Progenitor cell of endocrine pancreas (in vitro differentiated cells): ENCODE measurements around the gene PLGRKT. TPM values are rescaled to one million over a fixed set of nuclear protein-coding genes. Genes with fewer than 3 reads are reported as not detected.
"Not testable (repeated sequence)": the region's sequence is repeated elsewhere in the genome, so short reads cannot be mapped to it uniquely, and the experiment has no call there.

ENCODE experiments used
- DNase-seq: peaks from one replicate; pipeline ENCODE4 v3.0.0; 2021; ENCODE audit warnings: low spot score; ENCODE audit not compliant: unreplicated experiment
- H3K27ac Mint-ChIP-seq: 2 replicates; pipeline ENCODE4 v1.8.0; 2021; ENCODE audit warnings: mild to moderate bottlenecking, moderate library complexity, mixed read lengths
- H3K27me3 Mint-ChIP-seq: 2 replicates; pipeline ENCODE4 v1.8.0; 2021; ENCODE audit warnings: mixed read lengths
- H3K36me3 Mint-ChIP-seq: 2 replicates; pipeline ENCODE4 v1.8.0; 2022; ENCODE audit warnings: mixed read lengths; ENCODE audit not compliant: insufficient read depth
- H3K4me1 Mint-ChIP-seq: 2 replicates; pipeline ENCODE4 v1.8.0; 2021; ENCODE audit warnings: low read depth, mixed read lengths
- H3K4me3 Mint-ChIP-seq: 2 replicates; pipeline ENCODE4 v1.8.0; 2021; ENCODE audit warnings: low read depth, mild to moderate bottlenecking, moderate library complexity, mixed read lengths
- H3K9me3 Mint-ChIP-seq: 2 replicates; pipeline ENCODE4 v1.8.0; 2021; ENCODE audit warnings: low read depth, mixed read lengths
- CTCF ChIP-seq: fragments of 200-600 bp; sonication (generic); IDR thresholded peaks from one replicate; pipeline ENCODE4 v1.5.0; 2021; ENCODE audit warnings: antibody characterized with exemption, mild to moderate bottlenecking; ENCODE audit not compliant: unreplicated experiment
- total RNA-seq: library from RNA; stranded (reverse); gene quantifications from 2 replicates; pipeline ENCODE4 v1.2.1, GENCODE V29; 2021

Gene PLGRKT
- total RNA-seq, 1 donor from 2014 or later, result 18.9 TPM

DNA sequence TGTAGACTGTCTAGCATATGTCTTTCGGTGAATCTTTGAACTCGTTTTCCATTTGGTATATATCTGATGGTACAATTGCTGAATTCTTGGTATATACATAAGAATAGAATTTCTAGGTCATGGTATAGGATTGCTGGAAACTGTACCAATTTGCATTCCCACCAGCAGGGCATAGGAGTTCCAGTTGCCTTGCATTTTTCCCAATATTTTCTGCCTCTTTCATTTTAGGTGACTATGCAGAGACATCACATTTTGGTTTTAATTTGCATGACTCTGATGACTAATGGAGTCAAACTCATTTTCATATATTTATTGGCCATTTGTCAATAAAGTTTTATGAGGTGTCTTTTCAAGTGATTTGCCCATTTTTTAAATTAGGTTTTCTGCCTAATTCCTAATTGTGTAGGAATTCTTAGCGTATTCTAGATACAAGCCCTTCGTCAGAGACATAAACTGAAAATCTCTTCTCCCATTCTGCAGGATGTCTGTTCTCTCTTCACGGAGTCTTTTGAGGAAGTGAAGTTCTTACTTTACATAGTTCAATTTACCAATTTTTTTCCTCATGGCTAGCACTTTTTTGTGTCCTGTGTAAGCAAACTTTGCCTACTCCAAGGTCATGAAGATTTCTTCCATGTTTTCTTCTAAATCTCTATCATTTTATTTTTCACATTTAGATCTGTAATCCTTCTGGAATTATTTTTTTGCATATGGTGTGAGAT is 43.8 kb upstream of the PLGRKT start:
- peaks cover 14% of the 10 kb centered on the region for H3K9me3 Mint-ChIP-seq
- no peak for DNase-seq
- H3K4me1 Mint-ChIP-seq, result peaks cover 8% of the 10 kb centered on the region
- no peak overlapping the region for H3K4me3 Mint-ChIP-seq
- no peaks in the 10 kb centered on the region for H3K27me3 Mint-ChIP-seq
- H3K36me3 Mint-ChIP-seq, result no peaks in the 10 kb centered on the region
- TF ChIP-seq CTCF, result peak; percentile 16
- H3K27ac Mint-ChIP-seq, result no peak overlapping the region

DNA sequence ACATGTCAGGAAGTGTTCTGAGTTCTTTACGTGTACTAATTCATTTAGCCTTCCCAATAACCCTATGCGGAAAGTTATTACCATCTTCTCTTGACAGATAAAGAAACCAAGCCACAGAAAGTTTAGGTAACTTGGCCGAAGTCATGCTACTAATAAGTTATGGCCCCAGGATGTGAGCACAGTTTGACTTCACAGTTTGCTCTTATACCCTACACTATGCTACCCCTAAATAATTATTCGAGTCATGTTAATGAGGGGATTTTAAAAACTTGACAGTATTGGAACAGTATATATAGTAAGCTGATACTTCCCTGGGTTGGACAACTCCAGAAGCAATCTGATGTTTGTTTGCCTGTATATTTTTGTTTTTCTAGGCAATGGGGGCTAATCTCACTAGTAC is 43.2 kb upstream of the PLGRKT start:
- no peaks in the 10 kb centered on the region for H3K27me3 Mint-ChIP-seq
- H3K4me1 Mint-ChIP-seq, result peaks cover 8% of the 10 kb centered on the region
- H3K36me3 Mint-ChIP-seq, result no peaks in the 10 kb centered on the region
- H3K27ac Mint-ChIP-seq, result no peak overlapping the region
- peaks cover 14% of the 10 kb centered on the region for H3K9me3 Mint-ChIP-seq
- no peak overlapping the region for H3K4me3 Mint-ChIP-seq
- TF ChIP-seq CTCF, result no peak
- no peak for DNase-seq

- H3K9me3 Mint-ChIP-seq, result peaks cover 14% of the 10 kb centered on the region
- no peak overlapping the region for H3K4me3 Mint-ChIP-seq
- H3K36me3 Mint-ChIP-seq, result no peaks in the 10 kb centered on the region
- no peak overlapping the region for H3K27ac Mint-ChIP-seq
- no peaks in the 10 kb centered on the region for H3K27me3 Mint-ChIP-seq
- no peak for TF ChIP-seq CTCF
- H3K4me1 Mint-ChIP-seq, result peaks cover under 1% of the 10 kb centered on the region
- no peak for DNase-seq
These were observed 42.4 kb upstream of the PLGRKT start for GRCh38 chr9:5479994-5480694.

GRCh38 chr9:5478206-5478605 is 40.5 kb upstream of the PLGRKT start:
- H3K4me3 Mint-ChIP-seq, result no peak overlapping the region
- no peaks in the 10 kb centered on the region for H3K27me3 Mint-ChIP-seq
- DNase-seq, result no peak
- no peak for TF ChIP-seq CTCF
- H3K4me1 Mint-ChIP-seq, result no peaks in the 10 kb centered on the region
- no peak overlapping the region for H3K27ac Mint-ChIP-seq
- peaks cover 22% of the 10 kb centered on the region for H3K9me3 Mint-ChIP-seq
- H3K36me3 Mint-ChIP-seq, result no peaks in the 10 kb centered on the region

GRCh38 chr9:5475611-5476010 is 37.9 kb upstream of the PLGRKT start:
- peaks cover 22% of the 10 kb centered on the region for H3K9me3 Mint-ChIP-seq
- DNase-seq, H3K36me3 Mint-ChIP-seq, H3K4me1 Mint-ChIP-seq, H3K27ac Mint-ChIP-seq, H3K4me3 Mint-ChIP-seq, H3K27me3 Mint-ChIP-seq: not testable (repeated sequence)

DNA sequence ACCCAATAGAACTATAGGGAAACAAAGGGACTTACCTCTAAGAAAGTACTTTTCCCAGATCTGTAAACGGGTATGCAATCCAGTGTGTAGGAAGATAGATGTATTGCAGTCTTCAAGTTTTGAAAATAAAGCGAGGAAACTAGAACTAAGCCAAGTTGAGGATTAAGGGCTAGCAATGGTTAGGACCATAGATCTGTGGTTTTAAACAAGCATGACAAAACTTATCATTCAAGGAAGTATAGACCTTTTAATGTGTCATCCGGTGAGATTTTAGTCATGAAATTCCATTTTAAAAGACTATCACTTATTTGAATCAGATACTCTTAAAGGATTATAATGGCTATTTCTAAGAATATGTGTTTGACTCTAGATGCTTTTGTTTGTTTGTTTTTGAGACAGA is 33.1 kb upstream of the PLGRKT start:
- DNase-seq, result no peak

More for the DNA sequence above, 33.1 kb upstream of the PLGRKT start:
- Mint-ChIP-seq H3K27me3 (no peaks in the 10 kb centered on the region), H3K9me3 (peaks cover 12% of the 10 kb centered on the region), H3K4me3 (no peak overlapping the region), H3K27ac (no peak overlapping the region), H3K36me3 (no peaks in the 10 kb centered on the region), H3K4me1 (no peaks in the 10 kb centered on the region)
- no peak for TF ChIP-seq CTCF
